HG03558 (cell line): ENCODE results near the gene PTPN14.

Experiments used
- ATAC-seq: cut with Tn5 transposase; IDR thresholded peaks from one replicate; pipeline ENCODE4 v1.9.1; 2021; ENCODE audit warnings: moderate number of reproducible peaks; ENCODE audit not compliant: unreplicated experiment; ENCODE audit errors: extremely low read depth

Gene PTPN14

DNA sequence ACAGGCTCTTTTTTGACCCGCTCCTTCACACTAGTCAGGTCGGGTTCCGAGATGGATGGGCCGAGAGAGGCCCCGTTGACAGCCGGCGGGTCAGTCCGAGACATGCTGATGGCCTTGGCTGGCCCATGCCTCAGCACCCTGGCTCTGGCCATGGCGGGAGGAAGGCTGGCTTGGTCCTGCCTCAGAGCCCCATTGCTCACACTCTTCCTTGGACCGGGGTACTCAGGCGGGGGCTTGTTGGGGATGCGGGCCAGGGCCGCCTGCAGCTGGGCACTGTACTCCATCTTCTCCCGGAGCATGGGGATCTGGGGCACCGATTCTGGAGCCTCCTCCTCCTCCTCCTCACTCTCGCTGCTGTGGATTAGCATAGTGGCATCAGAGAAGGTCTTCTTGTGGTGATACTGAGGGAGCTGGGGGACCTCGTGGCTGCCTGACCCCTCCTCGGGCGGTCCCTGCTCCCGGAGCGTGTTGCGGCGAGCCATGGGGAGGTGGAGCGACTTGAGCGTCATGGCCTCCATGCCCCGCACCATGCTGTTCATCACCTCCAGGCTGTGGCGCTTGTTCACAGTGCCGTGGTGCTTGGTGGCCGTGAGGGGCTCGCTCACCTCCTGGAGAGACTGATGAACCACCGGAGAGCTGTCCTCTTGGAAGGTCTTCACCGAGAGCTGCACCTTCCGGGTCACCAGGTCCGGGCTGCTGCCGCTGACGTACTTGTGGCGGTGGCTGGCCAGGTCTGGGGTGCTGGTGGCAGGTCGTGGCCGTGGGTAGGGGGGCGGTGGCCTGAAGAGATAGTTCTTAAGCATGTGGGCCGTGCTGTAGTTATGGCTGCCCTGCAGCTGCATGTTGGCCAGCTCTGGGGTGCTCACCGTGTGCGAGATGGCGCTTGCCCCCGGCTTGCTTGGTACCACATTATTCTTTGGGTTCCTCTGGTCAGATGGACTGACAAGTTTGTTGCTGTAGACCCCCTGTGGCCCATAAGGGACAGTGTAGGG, 167.7 kb downstream of the PTPN14 start:
- ATAC-seq = no peak

GRCh38 chr1:214380986-214381695, 170.3 kb downstream of the PTPN14 start:
- ATAC-seq = no peak

- no peak for ATAC-seq
These were observed 171.0 kb downstream of the PTPN14 start for GRCh38 chr1:214380396-214380795.

DNA sequence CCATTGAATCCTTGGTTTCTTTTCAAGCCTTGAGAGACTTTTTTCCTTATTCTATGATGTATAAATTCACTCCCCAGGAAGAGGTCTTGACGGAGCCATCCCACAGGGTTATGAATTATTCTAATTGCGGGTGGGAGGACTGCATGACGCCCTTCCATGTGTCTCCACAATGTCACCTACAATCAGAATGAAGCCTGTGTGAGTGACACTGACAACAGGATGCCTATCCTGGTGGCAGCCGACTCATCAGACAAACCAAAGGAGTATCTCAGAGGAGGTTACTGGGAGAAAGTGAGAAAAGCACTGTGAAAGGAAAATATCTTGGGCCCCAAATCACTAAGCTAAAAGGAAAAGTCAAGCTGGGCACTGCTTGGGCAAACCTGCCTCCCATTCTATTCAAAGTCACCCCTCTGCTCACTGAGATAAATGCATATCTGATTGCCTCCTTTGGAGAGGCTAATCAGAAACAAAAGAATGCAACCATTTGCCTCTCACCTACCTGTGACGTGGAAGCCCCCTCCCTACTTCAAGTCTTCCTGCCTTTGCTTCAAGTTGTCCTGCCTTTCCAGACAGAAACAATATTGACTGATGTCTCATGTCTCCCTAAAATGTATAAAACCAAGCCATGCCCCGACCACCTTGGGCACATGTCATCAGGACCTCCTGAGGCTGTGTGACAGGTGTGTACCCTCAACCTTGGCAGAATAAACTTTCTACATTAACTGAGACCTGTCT, 172.0 kb downstream of the PTPN14 start:
- ATAC-seq = no peak

DNA sequence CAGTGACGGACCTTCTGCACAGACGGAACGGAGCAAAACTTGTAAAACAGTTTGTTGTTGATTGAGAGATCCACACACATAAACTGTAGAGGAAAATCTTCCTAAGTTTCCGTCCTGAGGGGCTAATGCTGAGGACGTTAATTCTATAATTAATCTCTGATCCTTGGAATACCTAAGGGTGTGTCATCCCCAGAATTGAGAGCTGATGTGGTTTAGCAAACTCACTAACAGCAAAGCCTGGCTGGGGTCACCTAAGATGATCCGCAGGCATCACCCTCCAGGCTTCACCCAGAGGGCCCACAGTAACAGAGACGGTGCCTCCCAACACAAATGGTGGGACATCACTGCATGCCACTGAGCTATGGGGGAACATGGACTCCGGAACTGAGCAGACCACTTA, 172.9 kb downstream of the PTPN14 start:
- no peak for ATAC-seq

DNA sequence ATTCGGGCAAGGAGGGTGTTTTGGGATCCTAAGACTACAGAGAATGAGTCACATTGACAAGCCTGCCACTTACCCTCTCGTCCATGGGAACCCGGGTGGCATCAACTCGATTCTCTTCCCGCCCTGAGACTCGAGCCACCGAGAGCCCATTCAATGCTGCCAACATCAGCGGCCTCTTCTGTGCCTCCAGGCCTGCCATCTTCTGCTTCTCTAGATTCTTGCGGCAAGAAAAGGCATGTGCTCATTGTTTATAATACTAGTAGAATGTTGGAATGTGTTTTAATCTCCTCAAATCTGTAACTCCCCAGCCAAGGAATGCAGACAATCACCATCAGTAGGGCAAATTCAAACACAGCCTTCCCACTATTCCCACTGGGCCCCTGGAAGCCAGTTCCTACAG, 173.5 kb downstream of the PTPN14 start:
- ATAC-seq = no peak

GRCh38 chr1:214377485-214377884, 173.9 kb downstream of the PTPN14 start:
- ATAC-seq = no peak

DNA sequence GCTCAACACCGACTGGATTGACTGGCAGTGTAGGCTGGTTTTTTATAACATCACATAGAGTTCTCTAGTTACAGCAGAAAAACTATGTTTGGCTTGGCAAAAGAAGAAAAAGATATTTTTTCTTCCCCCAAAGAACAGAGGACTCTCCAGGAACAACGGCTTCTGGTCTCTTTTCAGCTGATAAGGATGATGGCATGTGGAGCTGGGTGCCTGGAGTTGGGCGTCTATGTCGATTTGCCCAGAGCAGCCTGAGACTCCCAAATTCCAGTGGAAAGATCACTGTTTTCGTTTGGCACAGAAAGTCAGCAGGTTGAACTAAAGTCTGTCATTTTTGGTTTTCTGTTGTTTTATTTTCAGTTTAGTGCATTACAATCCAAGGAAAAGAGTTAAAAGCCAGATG, 179.3 kb downstream of the PTPN14 start:
- no peak for ATAC-seq

DNA sequence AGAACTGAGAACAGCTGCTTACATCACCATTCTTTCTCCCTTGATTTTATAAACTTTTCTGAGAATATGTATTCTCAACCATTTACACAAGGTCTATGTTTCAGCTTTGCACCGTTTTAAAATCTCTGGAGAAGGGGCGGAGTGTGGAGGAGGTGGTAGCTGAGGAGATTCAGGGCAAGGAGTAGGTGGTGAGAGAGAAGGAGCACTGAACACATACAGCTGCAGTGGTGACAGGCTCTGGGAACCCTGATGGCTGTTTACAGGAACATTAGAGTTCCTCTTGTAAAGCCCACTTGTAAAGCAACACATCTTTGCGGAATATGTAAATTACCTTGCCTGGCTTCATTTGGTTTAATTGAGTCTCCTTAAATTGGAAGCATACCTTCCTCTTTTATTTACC, 180.8 kb downstream of the PTPN14 start:
- ATAC-seq = no peak

DNA sequence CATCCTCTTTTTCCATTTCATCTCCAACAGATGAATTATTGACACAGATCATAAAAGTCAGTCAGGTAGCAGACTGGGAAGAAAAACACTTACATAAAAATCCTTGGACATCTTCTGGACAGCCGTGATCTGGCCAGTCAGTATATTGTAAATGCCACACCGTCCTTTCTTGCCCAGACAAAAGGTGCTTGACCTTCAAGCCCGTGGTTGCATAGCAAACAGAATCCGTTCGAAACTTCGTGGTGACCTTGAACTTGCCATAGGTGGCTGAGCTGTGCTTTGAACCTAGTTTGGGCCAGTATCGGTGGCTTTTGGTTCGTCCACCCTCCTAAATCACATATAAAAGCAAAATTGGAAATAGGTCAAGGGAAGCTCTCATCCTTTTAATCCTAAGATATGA, 182.0 kb downstream of the PTPN14 start:
- ATAC-seq = no peak

GRCh38 chr1:214367841-214368240, 183.6 kb downstream of the PTPN14 start:
- no peak for ATAC-seq

GRCh38 chr1:214364786-214365295, 186.6 kb downstream of the PTPN14 start:
- no peak for ATAC-seq

DNA sequence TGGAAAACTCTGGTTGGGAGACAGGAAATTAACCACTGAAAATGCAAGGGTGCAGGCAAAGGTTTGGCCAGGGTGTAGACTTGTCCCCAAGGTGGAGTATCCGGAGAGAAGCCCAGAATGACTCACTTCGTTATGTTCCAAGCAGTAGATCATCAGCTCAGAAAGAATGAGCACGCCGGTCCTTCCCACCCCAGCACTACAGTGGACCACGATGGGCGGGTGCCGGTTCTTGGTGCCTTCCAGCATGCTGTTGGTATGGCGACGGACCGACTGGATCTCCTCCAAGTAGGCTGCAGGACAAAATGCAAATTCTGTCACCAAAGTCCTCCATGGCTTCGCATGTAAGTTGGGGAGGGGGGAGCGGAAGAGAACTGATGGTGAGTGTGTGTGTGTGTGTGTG, 187.0 kb downstream of the PTPN14 start:
- no peak for ATAC-seq

GRCh38 chr1:214363386-214363785, 188.0 kb downstream of the PTPN14 start:
- ATAC-seq = no peak

DNA sequence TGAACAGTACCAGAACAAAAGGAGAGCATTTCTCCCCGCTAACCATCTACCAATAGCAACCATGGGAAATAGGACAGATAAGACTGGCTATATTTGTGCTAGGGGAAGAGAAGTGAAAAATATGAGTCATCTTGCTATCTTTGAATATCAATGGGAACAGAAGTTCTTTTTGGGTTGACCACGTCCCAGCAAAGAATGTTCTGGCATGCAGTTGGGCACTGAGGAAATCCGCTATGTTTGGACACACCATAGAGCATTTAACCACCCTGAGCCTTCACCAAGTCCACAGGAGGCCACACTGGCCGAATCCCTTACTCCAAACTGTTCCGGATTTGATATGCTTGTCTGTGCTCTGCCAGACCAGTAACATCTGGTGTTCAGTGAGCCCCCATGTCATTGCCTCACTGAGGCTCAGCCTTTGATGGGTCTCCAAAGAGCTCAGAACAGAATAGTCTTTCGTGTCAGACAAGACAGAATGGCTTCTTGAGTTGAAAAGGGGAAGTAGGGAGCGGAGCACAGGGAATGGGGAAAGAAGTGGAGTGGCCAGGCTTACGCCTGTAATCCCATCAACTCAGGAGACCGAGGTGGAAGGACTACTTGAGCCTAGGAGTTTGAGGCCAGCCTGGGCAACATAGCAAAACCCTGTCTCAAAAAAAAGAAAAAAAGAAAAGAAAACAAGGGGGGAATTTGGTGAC, 189.1 kb downstream of the PTPN14 start:
- no peak for ATAC-seq

GRCh38 chr1:214361636-214362035, 189.8 kb downstream of the PTPN14 start:
- ATAC-seq = no peak

GRCh38 chr1:214360525-214361164, 190.8 kb downstream of the PTPN14 start:
- ATAC-seq = no peak

- no peak for ATAC-seq
These were observed 191.3 kb downstream of the PTPN14 start for GRCh38 chr1:214360116-214360515.

DNA sequence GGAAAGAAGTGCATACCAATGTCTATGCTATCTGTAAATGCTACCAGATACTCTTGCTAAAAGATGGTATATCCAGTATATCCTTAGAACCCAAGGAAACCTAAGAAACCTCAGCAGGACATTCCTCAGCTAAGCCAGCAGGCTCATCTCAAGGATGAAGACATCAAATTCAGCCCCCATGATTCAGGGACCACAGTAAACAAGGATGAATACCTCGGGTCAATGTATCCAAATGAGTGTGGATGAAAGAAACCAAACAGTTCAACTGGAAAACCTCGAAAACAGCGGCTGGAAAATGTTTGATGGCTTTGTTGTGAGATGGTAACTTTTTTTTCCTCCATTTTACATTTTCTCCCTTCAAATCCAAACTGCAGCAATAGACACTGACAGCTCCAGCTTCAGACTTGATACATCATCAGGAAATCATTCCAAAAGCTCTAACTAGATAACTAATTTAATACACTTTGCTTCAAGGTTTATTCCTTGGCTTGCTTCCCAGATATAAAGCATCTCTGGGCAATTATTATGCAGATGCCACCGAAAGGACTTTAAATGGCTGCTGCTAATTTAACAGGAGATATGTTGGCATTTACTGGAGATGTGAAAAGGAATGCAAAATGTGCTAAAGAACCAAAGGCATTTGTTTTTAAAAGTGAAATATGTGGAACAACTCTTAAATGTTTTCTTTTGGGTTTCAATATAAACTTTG, 196.8 kb downstream of the PTPN14 start:
- no peak for ATAC-seq
